ENCODE measurements around the gene PTPRG. TPM values are rescaled to one million over a fixed set of nuclear protein-coding genes. Genes with fewer than 3 reads are reported as not detected.
"Not testable (repeated sequence)": the region's sequence is repeated elsewhere in the genome, so short reads cannot be mapped to it uniquely, and the experiment has no call there.

The PTPRG gene
- polyA plus RNA-seq, 10 donors: 25.7 to 37.0 (median 33.0) TPM

- DNase-seq: peak in 1 of 3 donors; percentile 58
These were observed 189.4 kb downstream of the PTPRG start for GRCh38 chr3:61750766-61751165.

- no peak for DNase-seq
These were observed 197.5 kb downstream of the PTPRG start for GRCh38 chr3:61758839-61759238.

GRCh38 chr3:61760783-61761182 lies 199.4 kb downstream of the PTPRG start:
- DNase-seq: not testable (repeated sequence)

- peak in 2 of 3 donors; percentile 65 to 86 for DNase-seq
These were observed 200.5 kb downstream of the PTPRG start for GRCh38 chr3:61761694-61762430.

- DNase-seq: no peak
These were observed 203.9 kb downstream of the PTPRG start for GRCh38 chr3:61765157-61765876.

GRCh38 chr3:61768284-61769037 lies 207.1 kb downstream of the PTPRG start:
- DNase-seq: no peak

DNA sequence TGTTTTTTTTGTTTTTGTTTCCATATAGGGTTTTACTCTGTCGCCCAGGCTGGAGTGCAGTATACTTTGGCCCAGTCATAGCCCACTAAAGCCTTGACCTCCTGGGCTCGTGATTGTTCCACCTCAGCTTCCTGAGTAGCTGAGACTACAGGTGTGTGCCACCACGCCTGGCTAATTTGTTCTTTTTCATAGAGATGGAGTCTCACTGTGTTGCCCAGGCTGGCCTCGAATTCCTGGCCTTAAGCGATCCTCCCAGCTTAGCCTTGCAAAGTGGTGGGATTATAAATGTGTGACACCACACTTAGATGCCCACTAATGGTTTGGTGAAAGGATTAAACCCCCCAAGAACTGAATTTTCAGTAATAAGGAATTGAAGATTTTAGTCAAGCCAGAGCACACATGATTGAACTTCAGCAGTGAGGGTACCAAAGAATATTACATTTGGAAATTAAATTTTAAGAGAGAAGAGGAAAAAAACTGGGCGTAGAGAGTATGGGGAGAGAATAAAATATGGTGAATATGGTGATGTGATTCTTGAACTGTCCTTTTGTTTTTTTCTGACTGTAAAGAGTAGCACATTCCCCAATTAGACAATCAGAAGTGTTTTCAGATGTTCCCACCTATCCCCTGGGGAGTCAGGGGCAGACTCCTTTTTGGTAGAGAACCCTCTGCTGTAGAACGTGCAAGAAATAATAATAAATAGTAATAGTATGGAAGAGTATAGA lies 208.1 kb downstream of the PTPRG start:
- no peak for DNase-seq

DNA sequence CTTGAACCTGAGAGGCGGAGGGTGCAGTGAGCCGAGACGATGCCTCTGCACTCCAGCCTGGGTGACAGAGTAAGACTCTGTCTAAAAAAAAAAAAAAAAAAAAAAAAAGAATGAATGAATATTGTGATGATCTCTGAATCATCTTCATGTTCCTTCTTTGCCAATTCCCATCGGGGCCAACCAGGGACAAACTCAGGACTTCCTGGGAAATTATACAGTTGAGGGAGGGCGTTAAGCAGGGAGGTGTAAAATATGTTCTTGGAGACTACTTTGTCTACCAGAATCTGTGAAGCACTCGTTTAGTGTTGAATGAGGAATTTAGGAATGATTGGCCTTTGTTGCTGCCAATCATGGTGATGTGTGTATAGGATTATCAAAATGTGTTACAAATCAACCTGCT lies 210.6 kb downstream of the PTPRG start:
- no peak for DNase-seq

DNA sequence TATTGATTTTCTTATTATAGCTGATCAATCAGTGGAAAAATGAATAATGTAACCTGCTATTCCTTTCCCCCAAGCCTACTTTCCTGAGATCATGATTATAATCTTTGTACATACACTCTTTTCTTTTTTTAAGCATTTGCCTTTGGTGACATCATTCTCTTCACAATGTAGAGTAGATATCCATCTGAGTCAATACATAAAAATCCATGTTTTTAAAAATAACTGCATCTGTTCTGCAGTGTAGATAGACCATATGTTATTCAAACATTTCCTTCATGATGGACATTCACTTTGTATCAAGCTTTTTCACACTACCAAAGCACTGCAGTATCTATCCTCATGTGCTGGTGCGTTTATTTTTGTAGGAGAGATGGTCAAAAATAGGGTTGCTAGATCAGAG lies 211.1 kb downstream of the PTPRG start:
- no peak for DNase-seq

- DNase-seq: no peak
These were observed 213.0 kb downstream of the PTPRG start for GRCh38 chr3:61774279-61774890.

DNA sequence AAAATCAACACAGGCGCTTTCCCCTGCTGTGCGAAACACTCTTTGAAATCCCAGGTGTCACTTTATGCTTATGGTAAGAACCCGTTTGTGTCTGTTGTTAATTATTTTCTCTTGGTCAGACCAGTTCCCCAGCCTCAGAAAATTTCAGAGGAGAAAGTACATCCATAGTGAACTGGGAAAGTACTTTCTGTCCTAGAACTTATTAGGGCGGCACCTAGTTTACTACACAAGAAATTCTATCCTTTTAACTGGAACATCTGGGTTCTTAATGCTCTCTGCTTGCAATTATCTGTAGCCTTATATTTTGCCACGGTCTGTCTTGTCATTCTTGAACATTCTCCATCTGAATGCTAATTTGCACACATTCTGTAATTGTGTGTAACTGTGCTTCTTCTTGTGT lies 215.0 kb downstream of the PTPRG start:
- DNase-seq: no peak

- no peak for DNase-seq
These were observed 216.1 kb downstream of the PTPRG start for GRCh38 chr3:61777483-61777882.

GRCh38 chr3:61778095-61778494 lies 216.7 kb downstream of the PTPRG start:
- DNase-seq: no peak

- DNase-seq: no peak
These were observed 218.6 kb downstream of the PTPRG start for GRCh38 chr3:61780016-61780415.

DNA sequence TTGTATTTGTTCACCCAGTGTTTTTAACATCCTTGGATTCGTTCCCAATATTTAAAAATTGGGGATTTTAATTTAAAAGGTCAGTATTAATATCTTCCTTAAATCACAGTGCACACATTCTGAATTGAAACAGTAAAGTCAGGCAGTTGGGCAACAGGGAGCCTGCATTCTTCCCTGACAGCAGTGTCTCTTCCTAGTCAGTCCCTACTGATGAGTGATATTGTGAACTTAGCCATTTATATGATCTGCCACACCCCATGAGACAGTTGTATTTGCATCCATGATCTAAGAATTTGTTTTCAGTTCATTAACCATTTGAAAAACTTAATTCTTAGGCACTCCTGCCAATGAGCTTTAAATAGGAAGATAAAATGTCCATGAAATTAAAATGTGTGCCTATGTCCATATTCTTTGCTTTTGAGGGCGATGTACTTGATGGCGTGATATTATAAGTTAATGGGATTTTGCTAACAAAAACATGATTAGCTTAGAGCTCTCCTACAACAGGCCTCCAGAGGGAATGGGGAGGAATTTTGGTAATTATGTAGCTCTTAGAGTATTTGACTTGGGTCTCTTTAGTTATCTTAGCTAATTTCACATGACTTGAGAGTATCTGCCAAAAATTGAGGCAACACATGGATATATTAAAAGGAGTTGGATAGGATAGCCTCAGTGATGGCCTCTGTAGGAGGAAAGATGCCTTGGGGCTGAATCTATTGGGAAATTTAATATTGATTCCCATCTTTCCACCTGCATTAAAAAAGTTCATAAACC lies 219.3 kb downstream of the PTPRG start:
- peak in 1 of 3 donors; percentile 50 for DNase-seq

DNA sequence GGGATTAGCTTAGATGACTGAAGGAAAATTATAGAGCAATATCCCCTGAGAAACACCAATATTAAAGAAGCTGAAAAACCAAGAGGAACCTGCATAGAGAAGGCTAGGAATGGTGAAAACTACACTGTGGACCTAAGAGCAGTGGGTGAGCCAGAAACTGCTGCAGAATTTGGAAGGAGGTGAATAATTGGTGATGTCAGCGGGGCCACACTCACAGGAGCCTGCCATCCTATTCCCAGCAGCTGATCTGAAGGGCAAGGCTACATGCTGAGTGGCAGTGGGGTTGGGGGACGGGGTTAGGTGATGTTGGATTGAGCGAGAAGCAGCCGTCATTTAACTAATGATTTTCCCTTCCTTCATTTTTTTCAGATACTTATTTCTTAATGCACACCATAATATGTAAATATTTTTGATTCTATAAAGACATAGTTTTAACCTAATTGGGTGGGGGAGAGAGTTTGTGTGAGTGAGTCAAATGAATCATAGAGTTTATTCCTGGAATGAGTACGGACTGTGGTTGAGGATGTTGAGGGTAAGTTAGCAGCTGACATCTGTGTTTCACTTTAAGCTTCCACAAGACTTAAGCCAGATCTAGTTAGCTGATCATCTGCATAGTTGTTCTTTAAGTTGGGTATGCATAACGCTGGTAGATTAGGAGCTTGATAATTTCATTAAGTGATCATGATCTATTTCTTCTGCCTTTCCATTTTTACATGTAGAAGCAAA lies 222.8 kb downstream of the PTPRG start:
- DNase-seq: peak in 1 of 3 donors; percentile 53

DNA sequence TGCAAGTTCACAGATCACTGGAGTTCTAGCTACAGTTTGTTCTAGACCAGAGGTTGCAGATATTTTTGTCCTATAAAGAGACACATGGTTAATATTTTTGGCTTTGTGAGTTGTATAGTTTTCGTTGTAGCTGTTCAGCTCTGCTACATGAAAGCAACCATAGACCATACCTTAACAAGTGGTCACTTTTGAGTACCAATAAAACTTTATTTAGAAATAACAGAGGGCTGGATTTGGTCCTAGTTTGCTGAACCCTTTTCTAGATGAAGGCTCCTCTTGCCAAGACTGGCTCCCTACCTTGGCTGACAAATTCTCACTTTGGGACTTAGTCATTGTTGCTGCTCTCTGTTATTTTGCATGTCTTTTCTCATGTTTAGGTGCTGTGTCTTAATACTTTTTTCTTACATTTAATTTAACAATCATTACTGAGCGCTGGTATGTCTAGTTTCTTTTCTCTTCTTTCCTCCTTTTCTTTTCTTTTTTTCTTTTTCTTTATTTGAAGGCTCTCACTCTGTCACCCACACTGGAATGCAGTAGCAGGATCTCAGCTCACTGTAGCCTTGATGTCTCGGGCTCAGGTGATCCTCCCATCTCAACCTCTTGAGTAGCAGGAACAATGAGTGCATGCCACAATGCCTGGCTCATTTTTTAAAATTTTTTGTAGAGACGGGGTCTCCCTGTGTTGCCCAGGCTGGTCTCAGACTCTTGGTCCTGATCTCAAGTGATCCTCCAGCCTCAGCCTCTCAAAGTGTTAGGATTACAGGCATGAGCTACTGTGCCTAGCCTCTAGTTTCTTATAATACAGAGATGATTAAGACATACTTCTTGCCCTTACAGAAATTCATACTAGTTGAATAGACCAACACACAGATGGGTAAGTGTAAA lies 227.5 kb downstream of the PTPRG start:
- no peak for DNase-seq

DNA sequence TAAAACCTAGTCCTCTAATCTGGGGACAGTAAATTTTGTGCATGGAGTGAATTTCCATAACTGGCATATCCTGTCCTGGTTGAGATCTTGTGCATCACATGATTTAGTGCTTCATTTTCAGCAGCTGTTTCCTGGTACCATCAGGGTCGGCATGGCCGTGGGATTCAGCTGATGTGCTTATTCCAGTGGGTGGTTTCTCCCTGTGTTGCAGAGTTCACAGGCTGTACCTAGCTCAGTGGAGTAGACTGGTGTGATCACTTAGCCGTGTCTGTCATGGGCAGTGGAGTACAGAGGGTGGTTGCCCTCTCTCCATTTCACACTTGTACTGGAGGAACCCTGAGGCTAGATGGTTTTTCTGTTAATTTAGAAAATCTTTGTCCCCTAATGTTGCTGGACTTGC lies 228.5 kb downstream of the PTPRG start:
- no peak for DNase-seq

GRCh38 chr3:61790411-61790810 lies 229.0 kb downstream of the PTPRG start:
- no peak for DNase-seq
